ENCODE data around the gene ERFL.
"Not testable (repeated sequence)": the region's sequence is repeated elsewhere in the genome, so short reads cannot be mapped to it uniquely, and the experiment has no call there.

The ERFL gene

GRCh38 chr19:41926763-41927496, 1.3 kb downstream of the ERFL start:
- DNase-seq, result no peak

- no peak for DNase-seq
Observed at GRCh38 chr19:41926028-41926762, 2.1 kb downstream of the ERFL start.

GRCh38 chr19:41925208-41926003, 2.8 kb downstream of the ERFL start:
- DNase-seq, result no peak

GRCh38 chr19:41924151-41925145, 3.8 kb downstream of the ERFL start:
- DNase-seq, result no peak

GRCh38 chr19:41923045-41923788, 5.0 kb downstream of the ERFL start:
- no peak for DNase-seq

GRCh38 chr19:41922585-41922984, 5.7 kb downstream of the ERFL start:
- no peak for DNase-seq

GRCh38 chr19:41921577-41922576, 6.4 kb downstream of the ERFL start:
- DNase-seq, result no peak

GRCh38 chr19:41920882-41921576, 7.2 kb downstream of the ERFL start:
- no peak for DNase-seq

GRCh38 chr19:41919948-41920712, 8.1 kb downstream of the ERFL start:
- no peak for DNase-seq

GRCh38 chr19:41918653-41919244, 9.5 kb downstream of the ERFL start:
- DNase-seq, result no peak

- DNase-seq, result no peak
Observed at GRCh38 chr19:41918095-41918494, 10.2 kb downstream of the ERFL start.

- no peak for DNase-seq
Observed at GRCh38 chr19:41917676-41918075, 10.6 kb downstream of the ERFL start.

- DNase-seq, result no peak
Observed at GRCh38 chr19:41915776-41916414, 12.4 kb downstream of the ERFL start.

- no peak for DNase-seq
Observed at GRCh38 chr19:41915021-41915775, 13.1 kb downstream of the ERFL start.

- not testable (repeated sequence) for DNase-seq
Observed at GRCh38 chr19:41914424-41914834, 13.8 kb downstream of the ERFL start.

GRCh38 chr19:41913538-41914423, 14.5 kb downstream of the ERFL start:
- DNase-seq, result no peak

Measured in NCI-H2081 treated with DMSO at 0.1 percent for 48 hours (cell line).